KMS-11 (cell line): ENCODE results near the gene TSC1.

ENCODE experiments used
- H2AFZ ChIP-seq: fragments of 200-600 bp; sonication (generic); 2 replicates; pipeline ENCODE4 v1.6.1; 2016; ENCODE audit warnings: antibody characterized with exemption, mixed run types, low read depth
- H3K27ac ChIP-seq: fragments of 200-600 bp; sonication (generic); 2 replicates; pipeline ENCODE4 v1.6.1; 2016; ENCODE audit warnings: mild to moderate bottlenecking, mixed run types
- H3K27me3 ChIP-seq: fragments of 200-600 bp; sonication (generic); 2 replicates; pipeline ENCODE4 v1.6.1; 2017; ENCODE audit warnings: mild to moderate bottlenecking, low read depth, mixed run types, moderate library complexity; ENCODE audit not compliant: insufficient read depth
- H3K36me3 ChIP-seq: fragments of 200-600 bp; sonication (generic); 2 replicates; pipeline ENCODE4 v1.6.1; 2017; ENCODE audit warnings: mild to moderate bottlenecking, mixed run types; ENCODE audit not compliant: insufficient read depth
- H3K4me1 ChIP-seq: fragments of 200-600 bp; sonication (generic); 2 replicates; pipeline ENCODE4 v1.6.1; 2016; ENCODE audit warnings: mild to moderate bottlenecking, low read depth, mixed run types; ENCODE audit not compliant: poor library complexity, severe bottlenecking
- H3K4me2 ChIP-seq: fragments of 200-600 bp; sonication (generic); 2 replicates; pipeline ENCODE4 v1.7.0; 2016; ENCODE audit warnings: mild to moderate bottlenecking, mixed run types
- H3K4me3 ChIP-seq: fragments of 200-600 bp; sonication (generic); IDR thresholded peaks from 2 replicates; pipeline ENCODE4 v1.6.1; 2017; ENCODE audit warnings: low read depth, low read length, mixed read lengths; ENCODE audit not compliant: insufficient read depth
- H3K79me2 ChIP-seq: fragments of 200-600 bp; sonication (generic); 2 replicates; pipeline ENCODE4 v1.6.1; 2016; ENCODE audit warnings: low read depth, mixed run types; ENCODE audit not compliant: insufficient read depth
- H3K9ac ChIP-seq: fragments of 200-600 bp; sonication (generic); 2 replicates; pipeline ENCODE4 v1.6.1; 2016; ENCODE audit warnings: mild to moderate bottlenecking, mixed run types
- H4K20me1 ChIP-seq: fragments of 200-600 bp; sonication (generic); 2 replicates; pipeline ENCODE4 v1.6.1; 2016; ENCODE audit warnings: mild to moderate bottlenecking, mixed run types; ENCODE audit not compliant: insufficient read depth
- CTCF ChIP-seq: fragments of 200-600 bp; sonication (generic); conservative IDR thresholded peaks from 2 replicates; pipeline ENCODE4 v1.6.1; 2017; ENCODE audit warnings: low read depth, mild to moderate bottlenecking, antibody characterized with exemption, low read length, moderate library complexity, mixed read lengths

Gene TSC1

DNA sequence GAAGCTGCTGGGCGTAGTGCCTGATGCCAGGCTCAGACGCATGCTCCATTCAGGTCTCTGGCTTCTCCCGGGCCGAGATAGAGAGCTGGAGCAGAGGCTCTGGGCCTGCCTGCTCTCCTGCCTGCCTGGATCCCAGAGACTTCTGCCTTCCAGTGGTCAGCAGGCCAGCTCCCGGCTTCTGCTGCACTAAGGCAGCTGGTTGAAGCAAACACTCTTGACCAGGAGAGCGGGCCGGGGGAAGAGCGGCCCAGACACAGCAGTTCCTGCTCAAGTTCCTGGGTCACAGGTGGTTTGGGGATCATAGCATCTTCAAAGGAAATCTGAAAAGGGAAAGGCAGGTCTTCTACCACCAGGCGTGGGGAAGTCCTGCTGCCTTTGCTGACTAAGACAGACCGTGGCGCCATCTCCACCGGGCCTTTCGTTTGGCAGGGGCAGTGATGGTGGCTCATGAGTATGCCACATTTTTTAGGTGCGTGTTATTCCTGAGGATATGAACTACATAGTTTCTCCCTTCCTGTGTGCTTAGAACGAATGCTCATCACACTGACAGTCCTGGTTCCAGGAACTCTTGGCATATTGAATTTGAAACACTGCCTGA is 97.4 kb downstream of the TSC1 start:
- Histone ChIP-seq H3K4me1 (no peaks in the 10 kb centered on the region), H3K27ac (no peak overlapping the region), H3K36me3 (no peaks in the 10 kb centered on the region), H3K4me3 (no peak overlapping the region), H3K79me2 (no peaks in the 10 kb centered on the region), H3K27me3 (peaks cover 5% of the 10 kb centered on the region; the same call in 1 of the 2 replicates), H4K20me1 (no peaks in the 10 kb centered on the region), H3K9ac (no peak overlapping the region), H2AFZ (no peak overlapping the region), H3K4me2 (no peak overlapping the region)
- no peak for TF ChIP-seq CTCF

DNA sequence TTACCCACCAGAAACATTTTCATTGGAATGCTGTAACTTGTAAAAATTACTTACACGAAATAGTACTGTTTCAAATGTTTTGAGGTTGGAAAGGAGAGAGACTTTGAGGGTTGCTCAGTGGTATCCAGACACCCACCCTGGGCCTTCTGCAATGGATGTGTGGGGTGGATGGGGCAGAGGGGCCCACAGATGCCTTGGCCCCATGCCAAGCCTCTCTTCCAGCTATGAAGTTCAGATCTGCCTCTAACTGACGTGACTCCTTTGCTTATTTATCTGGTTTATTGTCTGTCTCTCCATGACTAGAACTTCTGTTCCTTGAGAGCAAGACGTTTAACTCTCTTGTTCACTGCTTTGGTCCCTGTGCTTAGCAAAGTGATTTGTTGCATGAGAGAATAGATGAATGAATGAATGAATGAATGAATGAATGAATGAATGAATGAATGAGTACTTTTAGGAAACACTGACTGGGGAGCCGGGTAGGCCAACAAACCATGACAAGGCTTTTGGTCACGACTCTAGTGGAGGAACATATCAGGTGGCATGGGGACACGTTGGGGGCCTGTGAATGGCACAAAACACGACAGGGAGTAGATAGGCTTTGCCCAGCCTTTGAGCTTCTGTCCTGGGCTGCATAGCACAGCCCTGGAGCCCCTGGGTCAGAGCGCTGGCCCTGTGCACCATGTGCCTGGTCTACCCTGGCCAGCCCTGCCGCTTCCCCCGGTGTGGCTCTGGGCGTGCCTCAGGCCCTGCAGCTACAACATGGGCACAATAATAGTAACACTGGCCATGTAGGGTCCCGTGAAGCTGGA is 98.1 kb downstream of the TSC1 start:
- no peaks in the 10 kb centered on the region for H3K36me3 ChIP-seq
- H2AFZ ChIP-seq, result no peak overlapping the region
- H3K27ac ChIP-seq, result no peak overlapping the region
- peaks cover 7% of the 10 kb centered on the region; the same call in 1 of the 2 replicates for H3K27me3 ChIP-seq
- no peaks in the 10 kb centered on the region for H4K20me1 ChIP-seq
- no peaks in the 10 kb centered on the region for H3K79me2 ChIP-seq
- H3K4me2 ChIP-seq, result no peak overlapping the region
- H3K9ac ChIP-seq, result no peak overlapping the region
- H3K4me1 ChIP-seq, result no peaks in the 10 kb centered on the region
- no peak for TF ChIP-seq CTCF
- H3K4me3 ChIP-seq, result no peak overlapping the region

- Histone ChIP-seq H3K4me1 (no peaks in the 10 kb centered on the region), H4K20me1 (no peaks in the 10 kb centered on the region), H3K27ac (no peak overlapping the region), H3K4me3 (no peak overlapping the region), H3K27me3 (peaks cover 16% of the 10 kb centered on the region; the same call in 1 of the 2 replicates), H3K4me2 (no peak overlapping the region), H3K9ac (no peak overlapping the region), H3K79me2 (no peaks in the 10 kb centered on the region), H3K36me3 (no peaks in the 10 kb centered on the region), H2AFZ (no peak overlapping the region)
- TF ChIP-seq CTCF, result no peak
Observed at GRCh38 chr9:132842124-132843044, 102.0 kb downstream of the TSC1 start.
